Measurements from ENCODE around the gene RPS16.

Gene RPS16

DNA sequence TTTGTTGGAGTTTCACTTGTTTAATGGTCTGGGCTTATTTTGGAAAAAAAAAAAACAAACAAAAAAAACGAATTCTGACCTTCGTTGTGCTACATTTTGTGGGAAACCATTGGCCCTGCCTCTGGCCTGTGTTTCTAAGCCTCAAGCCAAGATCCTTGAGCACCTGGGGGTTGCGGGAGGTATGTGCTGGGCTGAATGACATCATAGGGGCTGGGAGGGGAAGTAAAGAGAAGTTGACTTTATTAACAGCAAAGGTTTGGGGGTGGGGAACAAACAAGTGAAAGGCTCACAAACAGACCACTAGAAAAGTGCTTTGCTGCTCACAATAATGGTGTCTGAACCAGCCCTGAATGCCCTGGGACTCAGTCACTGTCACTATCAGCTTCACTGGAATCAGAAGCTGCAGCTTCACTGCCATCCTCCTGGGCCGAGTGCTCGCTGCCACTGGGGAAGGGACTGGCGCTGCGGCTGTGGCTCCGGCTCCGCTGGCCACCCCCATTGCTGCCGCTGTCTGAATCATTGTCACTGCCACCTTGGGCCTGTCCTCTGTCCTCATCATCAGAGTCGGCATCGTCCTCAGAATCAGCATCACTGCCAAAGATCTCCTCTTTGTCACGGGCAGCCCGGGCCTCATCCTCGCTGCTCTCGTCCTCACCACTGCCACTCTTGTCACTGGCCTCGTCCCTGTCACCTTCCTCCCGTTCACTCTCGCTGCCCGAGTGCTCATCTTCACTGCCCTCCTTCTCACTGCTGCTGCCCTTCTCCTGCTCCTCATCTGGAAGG lies 49.9 kb downstream of the RPS16 start:
- no peak for DNase-seq (ENCODE audit: extremely low spot score)
- ChIA-PET CTCF (interaction anchor here (0.8 to 1.2 kb wide), 3 partner anchors 12 to 112 kb away, joined by 3 to 4 read pairs (median 3); no protein-coding TSS in a partner anchor), POLR2A (interaction anchor here (1.1 kb wide), 1 partner anchor 10 kb away, joined by 3 read pairs; no protein-coding TSS in a partner anchor)
- TF ChIP-seq, protein P1, sequence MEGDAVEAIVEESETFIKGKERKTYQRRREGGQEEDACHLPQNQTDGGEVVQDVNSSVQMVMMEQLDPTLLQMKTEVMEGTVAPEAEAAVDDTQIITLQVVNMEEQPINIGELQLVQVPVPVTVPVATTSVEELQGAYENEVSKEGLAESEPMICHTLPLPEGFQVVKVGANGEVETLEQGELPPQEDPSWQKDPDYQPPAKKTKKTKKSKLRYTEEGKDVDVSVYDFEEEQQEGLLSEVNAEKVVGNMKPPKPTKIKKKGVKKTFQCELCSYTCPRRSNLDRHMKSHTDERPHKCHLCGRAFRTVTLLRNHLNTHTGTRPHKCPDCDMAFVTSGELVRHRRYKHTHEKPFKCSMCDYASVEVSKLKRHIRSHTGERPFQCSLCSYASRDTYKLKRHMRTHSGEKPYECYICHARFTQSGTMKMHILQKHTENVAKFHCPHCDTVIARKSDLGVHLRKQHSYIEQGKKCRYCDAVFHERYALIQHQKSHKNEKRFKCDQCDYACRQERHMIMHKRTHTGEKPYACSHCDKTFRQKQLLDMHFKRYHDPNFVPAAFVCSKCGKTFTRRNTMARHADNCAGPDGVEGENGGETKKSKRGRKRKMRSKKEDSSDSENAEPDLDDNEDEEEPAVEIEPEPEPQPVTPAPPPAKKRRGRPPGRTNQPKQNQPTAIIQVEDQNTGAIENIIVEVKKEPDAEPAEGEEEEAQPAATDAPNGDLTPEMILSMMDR (IDR thresholded peaks at IDR 0.05; ENCODE audit: control extremely low read depth, extremely low read depth, low read depth, missing control alignments) = no peak

DNA sequence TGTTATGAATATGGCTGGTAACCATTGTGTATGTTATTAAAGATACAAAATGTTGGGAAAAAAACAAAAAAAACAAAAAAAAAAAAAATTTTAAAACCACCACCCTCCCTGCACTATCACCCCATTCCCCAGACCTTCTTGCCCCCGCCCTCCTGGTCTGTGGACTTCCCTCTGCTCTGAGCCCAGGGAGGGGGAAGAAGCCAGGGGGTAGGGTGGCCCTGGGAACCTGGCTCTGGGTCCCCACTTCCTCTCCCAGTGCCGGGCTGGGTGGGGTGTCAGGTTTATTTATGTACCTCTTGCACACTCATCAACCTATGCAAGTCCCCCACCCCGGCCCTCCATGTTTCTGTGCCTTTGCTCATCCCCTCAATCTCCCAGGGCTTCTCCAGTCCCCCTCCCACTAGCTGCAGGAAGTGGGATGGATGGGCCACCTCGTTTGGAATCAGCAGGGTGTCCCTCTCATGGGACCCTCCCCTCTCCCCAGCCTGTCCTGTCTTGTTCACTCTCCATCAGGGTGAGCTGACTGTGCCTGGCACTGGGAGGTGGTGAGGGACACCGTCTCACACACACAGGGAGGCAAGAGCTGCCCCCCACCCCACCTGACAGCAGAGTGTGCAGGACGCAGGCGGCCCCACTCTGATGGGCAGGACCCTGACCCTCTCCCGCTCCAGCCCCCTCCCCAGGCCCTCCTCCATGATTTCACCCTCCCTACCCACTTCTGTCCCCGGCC lies 50.7 kb downstream of the RPS16 start:
- ChIA-PET CTCF (interaction anchor here (1.2 kb wide), 1 partner anchor 13 kb away, joined by 4 read pairs; no protein-coding TSS in a partner anchor), POLR2A (no interaction called here)
- DNase-seq (ENCODE audit: extremely low spot score) = no peak
- TF ChIP-seq, protein P1 (IDR thresholded peaks at IDR 0.05; ENCODE audit: control extremely low read depth, extremely low read depth, low read depth, missing control alignments) = no peak
